Endometrial microvascular endothelial cells (primary cell): ENCODE results near the gene CDC42SE2. TPM values are rescaled to one million over a fixed set of nuclear protein-coding genes. Genes with fewer than 3 reads are reported as not detected.
"Not testable (repeated sequence)": the region's sequence is repeated elsewhere in the genome, so short reads cannot be mapped to it uniquely, and the experiment has no call there.

Experiments
- in situ Hi-C: cut with HindIII; loops from 2 replicates; pipeline ENCODE4 v1.10.0; 2017; ENCODE audit warnings: low sequenced_read_pairs, low pct_unique_long_range_greater_than_20kb; ENCODE audit errors: inconsistent ontology term
- total RNA-seq: library from RNA; depleted of rRNA; stranded (reverse); fragments of >200 nt; gene quantifications from one replicate; pipeline ENCODE4 v1.2.3, GENCODE V29; 2015; ENCODE audit errors: inconsistent ontology term

CDC42SE2 gene
- total RNA-seq, 1 donor from 2014 or later: 28.6 TPM

DNA sequence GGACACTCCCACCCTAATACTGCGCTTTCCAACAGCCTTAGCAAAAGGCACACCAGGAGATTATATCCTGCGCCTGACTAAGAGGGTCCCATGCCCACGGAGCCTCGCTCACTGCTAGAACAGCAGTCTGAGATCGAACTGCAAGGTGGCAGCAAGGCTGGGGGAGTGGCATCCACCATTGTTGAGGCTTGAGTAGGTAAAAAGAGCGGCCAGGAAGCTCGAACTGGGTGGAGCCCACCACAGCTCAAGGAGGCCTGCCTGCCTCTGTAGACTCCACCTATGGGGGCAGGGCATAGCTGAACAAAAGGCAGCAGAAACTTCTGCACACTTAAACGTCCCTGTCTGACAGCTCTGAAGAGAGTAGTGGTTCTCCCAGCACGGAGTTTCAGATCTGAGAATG is 80.4 kb downstream of the CDC42SE2 start:
- in situ Hi-C loops: not testable (repeated sequence)

DNA sequence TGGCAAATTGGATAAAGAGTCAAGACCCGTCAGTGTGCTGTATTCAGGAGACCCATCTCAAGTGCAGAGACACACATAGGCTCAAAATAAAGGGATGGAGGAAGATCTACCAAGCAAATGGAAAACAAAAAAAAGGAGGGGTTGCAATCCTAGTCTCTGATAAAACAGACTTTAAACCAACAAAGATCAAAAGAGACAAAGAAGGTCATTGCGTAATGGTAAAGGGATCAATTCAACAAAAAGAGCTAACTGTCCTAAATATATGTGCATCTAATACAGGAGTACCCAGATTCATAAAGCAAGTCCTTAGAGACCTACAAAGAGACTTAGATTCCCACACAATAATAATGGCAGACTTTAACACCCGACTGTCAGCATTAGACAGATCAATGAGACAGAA is 82.4 kb downstream of the CDC42SE2 start:
- in situ Hi-C loops: not testable (repeated sequence)

DNA sequence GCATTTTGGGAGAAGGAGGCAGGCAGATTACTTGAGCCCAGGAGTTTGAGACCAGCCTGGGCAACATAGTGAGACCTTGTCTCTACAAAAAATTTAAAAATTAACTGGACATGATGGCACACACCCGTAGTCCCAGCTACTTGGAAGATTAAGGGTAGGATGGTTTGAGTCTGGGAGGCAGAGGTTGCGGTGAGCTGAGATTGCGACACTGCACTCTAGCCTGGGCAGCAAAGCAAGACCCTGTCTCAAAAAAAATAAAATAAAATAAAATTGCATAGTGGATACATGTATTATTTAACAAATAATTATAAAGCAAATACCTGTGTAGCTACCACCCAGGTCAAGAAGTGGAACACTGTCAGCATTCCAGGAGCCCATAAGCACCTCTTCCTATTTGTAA is 90.1 kb downstream of the CDC42SE2 start:
- in situ Hi-C loops: no loop called here

DNA sequence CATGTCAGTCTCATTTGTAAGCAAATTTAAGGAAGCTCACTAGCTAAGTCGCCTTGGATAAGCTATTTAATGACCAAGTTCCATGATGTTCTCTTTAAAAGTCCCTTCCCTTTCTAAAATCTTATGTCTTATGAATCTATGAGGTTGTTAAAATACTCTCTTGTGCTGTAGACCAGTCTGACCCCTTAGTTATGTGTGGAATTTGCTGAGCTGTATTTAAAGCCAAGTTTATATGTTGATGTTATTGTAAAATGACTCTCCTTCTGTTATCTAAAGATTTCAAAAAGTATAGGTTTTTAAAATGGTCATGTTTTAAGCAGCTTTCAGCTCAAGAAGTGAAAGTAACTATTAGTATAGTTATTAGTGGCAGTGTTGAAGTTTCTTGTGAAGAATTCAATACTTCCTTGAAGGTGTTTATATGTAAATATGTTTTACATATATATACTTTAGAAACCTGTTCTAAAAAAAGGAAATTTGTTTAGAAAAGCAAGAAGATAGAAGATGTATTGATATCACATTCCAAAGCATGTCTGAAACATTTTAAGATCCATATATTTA is 92.2 kb downstream of the CDC42SE2 start:
- in situ Hi-C loops: no loop called here

DNA sequence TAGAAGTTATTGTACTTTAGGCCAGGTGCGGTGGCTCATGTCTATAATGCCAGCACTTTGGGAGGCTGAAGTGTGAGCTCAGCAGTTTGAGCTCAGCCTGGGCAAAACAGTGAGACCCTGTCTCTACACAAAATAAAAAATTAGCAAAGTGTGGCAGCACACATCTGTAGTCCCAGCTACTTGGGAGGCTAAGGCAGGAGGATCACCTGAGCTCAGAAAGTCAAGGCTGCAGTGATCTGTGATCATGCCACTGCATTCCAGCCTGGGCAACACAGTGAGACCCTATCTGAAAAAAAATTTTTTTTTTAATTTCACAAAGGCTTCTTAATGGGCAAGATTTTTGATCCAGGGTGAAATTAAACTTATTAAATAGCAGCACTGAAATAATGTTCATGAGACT is 92.8 kb downstream of the CDC42SE2 start:
- in situ Hi-C loops: no loop called here

DNA sequence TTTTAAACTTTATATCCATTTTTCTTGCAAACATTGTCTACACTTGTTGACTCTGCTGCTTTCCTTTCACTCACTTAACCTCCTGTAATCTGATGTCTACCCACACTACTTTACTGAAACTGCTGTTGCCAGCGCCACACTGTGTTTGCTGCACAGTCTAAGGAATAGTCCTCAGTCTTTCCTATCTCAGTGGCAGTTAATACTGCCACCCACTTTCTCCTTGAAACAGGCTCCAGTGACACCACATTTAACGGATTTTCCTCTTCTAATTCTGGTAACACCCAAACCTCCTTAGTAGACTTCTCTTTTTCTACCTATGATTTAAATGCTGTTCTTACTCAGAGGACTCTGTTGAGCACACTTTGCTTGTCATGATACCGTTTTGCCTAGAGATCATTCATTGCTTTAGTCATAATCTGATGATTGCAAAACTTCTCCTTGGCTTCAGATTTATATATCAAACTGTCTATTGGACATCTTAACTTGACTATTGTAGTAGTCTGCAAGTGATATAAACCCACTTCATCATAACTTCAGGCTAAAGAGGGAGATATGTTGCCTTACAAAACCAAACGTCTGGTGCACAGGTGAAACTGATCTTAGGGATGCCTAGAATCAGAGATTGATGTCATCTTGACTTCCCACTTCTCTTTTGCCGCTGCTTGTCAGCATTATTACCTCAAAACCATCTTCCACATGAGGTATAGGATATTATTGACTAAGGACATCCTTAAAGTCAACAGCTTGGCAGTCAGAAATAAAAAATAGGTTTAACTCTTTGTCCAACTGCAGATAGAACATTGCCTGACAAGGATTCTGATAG is 94.1 kb downstream of the CDC42SE2 start:
- in situ Hi-C loops: no loop called here

DNA sequence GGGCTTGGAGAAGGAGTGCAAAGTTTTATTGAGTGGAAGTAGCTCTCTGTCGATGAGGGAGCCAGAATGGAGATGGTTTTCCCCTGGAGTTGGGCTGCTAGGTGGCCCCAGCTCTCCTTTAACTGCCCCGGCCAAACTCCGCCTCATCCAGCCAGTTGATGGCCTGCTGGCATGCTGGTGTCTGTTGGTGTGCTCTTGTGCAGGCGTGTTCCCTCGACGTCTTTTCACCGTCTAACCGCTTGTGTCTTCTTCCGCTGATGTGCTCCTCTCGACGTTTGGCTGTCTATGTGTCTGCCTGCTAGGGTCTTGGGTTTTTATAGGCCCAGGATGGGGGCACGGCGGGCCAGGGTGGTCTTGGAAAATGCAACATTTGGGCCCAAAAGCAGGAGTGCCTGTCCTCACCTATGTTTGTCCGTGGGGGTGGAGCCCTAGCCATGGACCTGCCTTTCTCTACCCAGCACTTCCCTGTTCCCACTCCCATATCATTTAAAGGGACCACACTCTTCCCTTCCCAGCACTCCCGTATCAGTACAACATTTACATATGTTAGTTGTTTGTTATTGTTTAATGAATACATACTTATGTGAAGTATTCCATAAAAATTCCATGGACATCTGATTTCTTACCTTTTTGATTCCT is 97.9 kb downstream of the CDC42SE2 start:
- in situ Hi-C loops: no loop called here

DNA sequence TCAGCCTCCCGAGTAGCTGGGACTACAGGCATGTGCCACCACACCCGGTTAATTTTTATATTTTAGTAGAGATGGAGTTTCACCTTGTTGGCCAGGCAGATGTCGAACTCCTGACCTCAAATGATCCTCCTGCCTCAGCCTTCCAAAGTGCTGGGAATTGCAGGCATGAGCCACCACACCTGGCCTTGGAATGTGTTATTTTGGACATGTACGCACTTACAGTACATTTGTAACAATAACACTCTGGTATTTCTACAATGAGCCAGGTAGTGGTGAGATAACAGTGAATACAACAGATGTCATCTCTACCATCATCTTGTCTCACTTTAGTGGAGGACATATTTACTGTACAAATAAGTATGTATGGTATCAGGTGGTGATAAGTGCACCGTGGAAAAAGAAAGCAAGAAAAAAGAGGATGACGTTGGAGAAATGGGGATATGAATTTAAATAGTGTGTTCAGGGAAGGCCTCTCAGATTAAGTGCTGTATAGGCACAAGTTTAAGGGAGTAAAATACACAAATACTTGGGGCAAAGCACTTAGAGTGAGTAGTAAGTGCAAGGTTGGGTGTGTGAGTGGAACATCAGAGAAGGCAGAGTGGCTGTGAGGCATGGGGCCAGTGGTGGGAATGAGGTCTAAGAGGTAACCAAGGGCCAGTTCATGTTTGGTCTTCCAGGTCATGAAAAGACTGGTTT is 100.1 kb downstream of the CDC42SE2 start:
- in situ Hi-C loops: no loop called here

DNA sequence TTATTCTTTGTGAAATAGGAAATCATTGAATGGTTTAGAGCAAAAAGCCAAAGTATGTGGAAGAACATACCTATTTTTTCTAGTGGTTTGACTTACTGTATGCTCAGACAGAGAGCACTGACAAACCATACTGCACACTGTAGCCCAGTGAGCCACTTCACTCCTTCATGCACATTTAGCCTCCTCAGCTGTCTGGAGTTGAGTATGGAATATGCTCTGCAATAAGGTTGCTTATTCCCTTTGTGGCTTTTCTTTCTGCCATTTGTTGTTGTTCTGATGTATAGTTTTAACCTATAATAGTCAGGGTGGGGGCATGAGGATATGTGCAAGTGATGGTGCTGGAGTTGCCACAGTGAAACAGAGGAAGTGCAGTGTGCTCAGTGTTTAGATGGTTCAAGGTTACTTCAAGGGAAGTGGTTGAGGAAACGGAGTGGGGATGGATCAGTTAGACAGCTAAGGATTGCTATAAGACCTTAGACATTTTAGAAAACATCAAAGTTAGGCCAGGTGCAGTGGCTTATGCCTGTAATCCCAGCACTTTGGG is 100.7 kb downstream of the CDC42SE2 start:
- in situ Hi-C loops: no loop called here

DNA sequence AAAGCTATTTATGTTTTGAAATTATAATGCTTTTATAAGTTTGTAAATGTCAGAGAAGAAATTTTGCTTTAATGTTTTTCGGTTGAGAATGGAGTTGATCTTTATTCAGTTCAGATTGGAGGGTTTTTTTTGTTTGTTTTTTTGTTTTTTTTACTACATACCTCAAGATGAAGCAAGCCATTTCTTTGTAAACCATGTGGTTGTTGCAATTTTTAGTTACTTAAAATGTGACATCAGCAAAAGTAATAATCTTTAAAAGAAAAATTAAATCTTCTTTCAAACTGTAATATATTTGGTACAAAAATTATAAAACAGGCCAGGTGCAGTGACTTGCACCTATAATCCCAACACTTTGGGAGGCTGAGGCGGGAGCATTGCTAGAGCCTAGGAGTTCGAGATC is 102.6 kb downstream of the CDC42SE2 start:
- in situ Hi-C loops: no loop called here

DNA sequence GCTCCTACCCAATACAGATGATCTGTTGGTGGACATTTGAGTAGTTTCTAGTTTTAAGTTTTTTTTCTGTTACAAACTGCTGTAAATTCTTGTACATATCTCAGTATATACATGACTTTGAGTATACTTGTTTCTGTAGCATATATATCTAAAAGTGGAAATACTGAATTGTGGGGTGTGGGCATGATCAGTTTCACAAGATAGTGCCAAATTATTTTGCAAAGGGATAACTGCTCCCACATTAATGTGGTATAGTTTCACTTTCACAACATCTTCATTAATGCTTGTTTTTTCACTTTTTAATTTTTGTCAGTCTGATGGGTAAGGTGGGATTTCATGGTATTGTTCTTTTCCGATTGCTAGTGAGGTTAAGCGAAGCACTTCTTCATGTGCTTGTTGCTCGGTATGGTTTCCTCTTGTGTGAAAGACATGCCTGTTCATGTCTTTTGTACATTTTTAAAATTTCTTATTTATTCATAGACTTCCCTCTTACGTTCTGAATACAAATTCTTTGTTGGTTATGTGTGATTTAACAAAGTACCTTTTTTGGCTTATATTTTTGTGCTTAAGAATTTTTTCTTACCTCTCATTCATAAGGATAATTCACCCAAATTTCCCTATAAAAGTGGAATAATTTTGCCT is 103.5 kb downstream of the CDC42SE2 start:
- in situ Hi-C loops: no loop called here

DNA sequence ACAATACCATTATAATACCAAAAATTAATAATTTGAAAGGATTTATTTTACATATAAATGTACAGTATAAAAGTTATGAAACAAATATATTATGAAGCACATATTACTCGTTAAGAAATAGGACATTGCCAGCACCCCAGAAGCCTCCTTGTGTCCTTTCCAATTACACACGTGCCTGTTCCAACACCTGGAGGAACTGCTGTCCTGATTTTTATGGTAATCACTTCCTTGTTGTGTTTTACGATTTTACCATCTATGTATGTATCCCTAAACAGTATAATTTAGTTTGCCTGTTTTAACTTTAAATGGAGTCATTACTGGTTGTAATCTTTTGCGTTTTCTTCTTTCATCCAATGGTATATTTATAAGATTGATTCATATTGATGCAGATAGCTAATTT is 105.0 kb downstream of the CDC42SE2 start:
- in situ Hi-C loops: no loop called here

DNA sequence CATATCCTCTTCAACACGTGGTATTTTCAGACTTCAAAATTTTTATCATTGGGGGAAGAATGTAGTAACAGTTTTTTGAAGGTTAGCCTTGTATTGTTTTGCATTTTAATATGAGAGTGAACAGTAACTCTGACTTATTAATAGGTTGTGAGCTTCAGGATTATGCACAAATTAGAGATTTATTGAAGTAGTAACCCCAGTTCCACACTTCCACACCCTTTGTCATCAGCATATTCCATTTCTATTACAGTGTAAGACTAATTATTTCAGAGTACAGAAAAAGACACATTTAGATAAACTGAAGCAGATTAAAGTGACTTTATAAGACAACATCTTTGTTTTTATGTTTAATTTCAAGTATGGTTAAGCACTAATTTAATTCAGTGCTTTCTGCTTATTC is 105.7 kb downstream of the CDC42SE2 start:
- in situ Hi-C loops: no loop called here

DNA sequence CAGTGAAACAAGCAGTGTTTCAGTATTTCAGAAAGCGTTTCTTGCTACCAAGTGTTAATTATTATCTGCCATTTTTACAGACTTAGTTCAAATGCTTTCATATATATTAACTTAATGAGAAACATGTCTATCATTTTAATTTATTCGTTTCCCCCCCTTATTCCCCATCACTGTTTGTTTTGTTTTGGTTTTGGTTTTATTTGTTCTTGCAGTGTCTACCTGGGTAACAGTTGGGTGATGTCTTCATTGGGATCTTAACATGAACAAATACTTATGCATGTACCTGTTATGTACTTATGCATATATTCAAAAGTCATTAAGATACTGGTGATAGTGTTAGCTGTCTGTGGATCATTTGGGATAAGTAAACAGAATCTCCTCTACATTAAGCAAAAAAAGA is 108.0 kb downstream of the CDC42SE2 start:
- in situ Hi-C loops: no loop called here

DNA sequence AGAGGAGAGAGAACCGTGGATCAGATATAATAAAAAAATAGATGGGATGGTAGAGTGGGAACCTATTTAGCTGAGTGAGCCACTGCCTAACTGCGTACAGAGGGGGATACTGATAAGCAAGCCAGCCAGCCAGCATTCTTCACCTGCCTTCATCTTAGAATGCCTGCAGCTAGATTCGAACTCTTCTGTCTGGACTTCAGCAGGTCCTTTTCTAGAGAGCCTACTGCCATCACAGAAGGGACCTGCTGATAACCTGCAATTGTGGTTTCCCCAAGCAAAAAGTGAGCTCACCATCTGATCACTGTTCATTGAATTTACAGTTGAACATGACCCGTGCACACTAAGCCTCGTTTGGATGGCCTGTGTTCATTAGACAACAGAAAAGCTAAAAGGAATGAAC is 109.4 kb downstream of the CDC42SE2 start:
- in situ Hi-C loops: no loop called here

DNA sequence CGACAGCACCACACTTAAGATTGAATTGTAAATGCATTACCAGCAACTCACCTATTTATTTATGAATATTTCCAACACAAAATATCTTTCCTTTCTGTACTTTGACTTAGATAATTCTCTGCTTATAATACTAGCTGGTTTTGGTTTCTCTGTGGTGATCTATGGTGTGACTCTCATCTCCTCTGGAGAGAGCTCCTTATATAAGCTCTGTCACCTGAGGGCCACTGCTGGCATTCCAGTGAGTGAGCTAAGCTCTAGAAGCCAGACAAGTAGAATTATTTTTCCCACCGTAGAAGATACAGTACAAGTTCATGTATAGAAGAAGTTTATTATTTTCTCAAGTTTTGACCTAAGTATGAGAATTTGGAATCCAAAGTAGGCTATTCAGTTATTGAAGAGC is 111.5 kb downstream of the CDC42SE2 start:
- in situ Hi-C loops: no loop called here

DNA sequence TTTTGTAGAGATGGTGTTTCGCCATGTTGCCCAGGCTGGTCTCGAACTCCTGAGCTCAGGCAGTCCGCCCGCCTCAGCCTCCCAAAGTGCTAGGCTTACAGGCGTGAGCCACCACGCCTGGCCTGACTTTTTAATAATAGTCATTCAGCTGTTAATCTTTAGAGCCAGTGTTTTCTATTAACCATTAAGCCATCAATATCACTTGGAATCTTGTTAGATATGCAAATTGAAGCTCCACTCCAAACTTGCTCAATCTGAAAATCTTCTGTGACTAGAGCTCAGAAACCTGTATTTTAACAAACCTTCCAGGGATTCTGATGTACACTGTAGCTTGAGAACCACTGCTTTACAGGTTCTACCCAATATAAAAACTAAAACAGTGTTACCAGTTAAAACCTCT is 113.5 kb downstream of the CDC42SE2 start:
- in situ Hi-C loops: no loop called here

DNA sequence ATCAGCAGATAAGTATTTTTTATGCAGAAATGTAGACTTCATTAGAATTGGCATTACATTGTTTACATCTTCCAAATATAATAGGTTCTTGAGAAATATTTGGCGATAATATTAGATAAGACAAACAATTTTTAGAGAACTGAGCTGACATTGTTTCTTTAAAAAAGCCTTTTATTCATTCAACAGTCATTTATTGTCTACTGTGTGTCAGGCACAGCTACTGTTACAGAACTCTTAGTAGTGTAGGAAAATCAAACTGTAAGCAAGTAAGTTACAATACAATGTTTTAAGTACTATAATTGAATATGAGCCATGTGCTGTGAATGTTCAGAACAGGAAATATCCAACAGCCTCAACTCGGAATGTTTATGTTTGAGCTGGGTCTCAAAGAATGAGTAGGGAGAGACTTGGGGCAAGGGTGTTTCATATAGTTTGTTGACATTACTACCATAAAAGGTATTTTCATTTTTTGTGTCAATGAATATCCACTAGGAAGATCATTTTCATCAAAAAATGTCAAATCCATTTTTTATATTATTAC is 114.0 kb downstream of the CDC42SE2 start:
- in situ Hi-C loops: no loop called here
